ENCODE results near the gene HSPB6.

DNA sequence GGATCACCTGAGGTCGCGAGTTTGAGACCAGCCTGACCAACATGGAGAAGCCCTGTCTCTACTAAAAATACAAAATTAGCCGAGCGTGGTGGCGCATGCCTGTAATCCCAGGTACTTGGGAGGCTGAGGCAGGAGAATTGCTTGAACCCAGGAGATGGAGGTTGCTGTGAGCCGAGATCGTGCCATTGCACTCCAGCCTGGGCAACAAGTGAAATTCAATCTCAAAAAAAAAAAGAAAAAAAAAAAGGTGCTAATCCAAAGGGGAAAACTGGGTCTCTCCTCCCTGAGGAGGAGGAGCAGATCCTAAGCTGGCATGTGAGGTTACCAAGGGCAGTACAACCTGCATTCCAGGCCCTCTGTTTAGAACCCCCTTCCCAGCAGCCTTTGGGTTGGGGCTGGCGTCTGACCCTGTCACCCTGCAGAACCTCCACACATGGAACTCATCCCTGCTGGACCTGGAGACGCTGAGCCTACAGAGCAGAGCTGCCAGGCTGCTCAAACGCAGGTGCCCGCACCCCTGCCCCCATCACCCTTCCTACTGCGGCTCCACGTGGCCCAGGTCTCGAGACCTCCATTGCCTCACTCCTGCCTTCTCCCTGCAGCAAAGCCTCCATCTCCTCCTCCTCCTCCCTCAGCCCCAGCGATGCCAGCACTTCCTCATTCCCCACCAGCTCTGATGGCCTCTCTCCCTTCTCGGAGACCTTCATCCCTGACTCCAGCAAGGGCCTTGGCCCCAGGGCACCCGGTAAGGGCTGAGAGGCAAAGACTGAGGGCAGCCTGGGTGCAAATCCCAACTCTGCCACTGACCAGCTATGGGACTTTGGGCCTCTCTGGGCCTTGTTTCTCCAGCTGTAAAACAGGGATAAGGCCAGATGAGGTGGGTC, 7.8 kb upstream of the HSPB6 start:
- TF ChIP-seq, protein P1, sequence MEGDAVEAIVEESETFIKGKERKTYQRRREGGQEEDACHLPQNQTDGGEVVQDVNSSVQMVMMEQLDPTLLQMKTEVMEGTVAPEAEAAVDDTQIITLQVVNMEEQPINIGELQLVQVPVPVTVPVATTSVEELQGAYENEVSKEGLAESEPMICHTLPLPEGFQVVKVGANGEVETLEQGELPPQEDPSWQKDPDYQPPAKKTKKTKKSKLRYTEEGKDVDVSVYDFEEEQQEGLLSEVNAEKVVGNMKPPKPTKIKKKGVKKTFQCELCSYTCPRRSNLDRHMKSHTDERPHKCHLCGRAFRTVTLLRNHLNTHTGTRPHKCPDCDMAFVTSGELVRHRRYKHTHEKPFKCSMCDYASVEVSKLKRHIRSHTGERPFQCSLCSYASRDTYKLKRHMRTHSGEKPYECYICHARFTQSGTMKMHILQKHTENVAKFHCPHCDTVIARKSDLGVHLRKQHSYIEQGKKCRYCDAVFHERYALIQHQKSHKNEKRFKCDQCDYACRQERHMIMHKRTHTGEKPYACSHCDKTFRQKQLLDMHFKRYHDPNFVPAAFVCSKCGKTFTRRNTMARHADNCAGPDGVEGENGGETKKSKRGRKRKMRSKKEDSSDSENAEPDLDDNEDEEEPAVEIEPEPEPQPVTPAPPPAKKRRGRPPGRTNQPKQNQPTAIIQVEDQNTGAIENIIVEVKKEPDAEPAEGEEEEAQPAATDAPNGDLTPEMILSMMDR (conservative IDR thresholded peaks at IDR 0.05; ENCODE audit: low read length): no peak
- TF ChIP-seq EZH2phosphoT487 (IDR thresholded peaks at IDR 0.05; ENCODE audit: borderline replicate concordance): no peak
